Neural crest cell (in vitro differentiated cells): ENCODE measurements around the gene SHISA4. TPM values are rescaled to one million over a fixed set of nuclear protein-coding genes. Genes with fewer than 3 reads are reported as not detected.

Experiments
- DNase-seq: peaks from one replicate; pipeline ENCODE4 v3.0.0; 2021; ENCODE audit warnings: low read depth, mixed read lengths, low spot score
- H3K27ac Mint-ChIP-seq: one replicate; pipeline ENCODE4 v1.8.0; 2021; ENCODE audit warnings: mild to moderate bottlenecking, mixed read lengths; ENCODE audit not compliant: unreplicated experiment
- H3K27me3 Mint-ChIP-seq: 2 replicates; pipeline ENCODE4 v1.8.0; 2021; ENCODE audit warnings: low read depth, mild to moderate bottlenecking, mixed read lengths
- H3K36me3 Mint-ChIP-seq: 2 replicates; pipeline ENCODE4 v1.8.0; 2021; ENCODE audit warnings: low read depth, mild to moderate bottlenecking, mixed read lengths
- H3K4me1 Mint-ChIP-seq: 2 replicates; pipeline ENCODE4 v1.8.0; 2021; ENCODE audit warnings: mixed read lengths
- H3K4me3 Mint-ChIP-seq: one replicate; pipeline ENCODE4 v1.8.0; 2021; ENCODE audit warnings: mild to moderate bottlenecking, mixed read lengths
- H3K9me3 Mint-ChIP-seq: 2 replicates; pipeline ENCODE4 v1.8.0; 2021; ENCODE audit warnings: mixed read lengths
- CTCF ChIP-seq: fragments of 200-600 bp; sonication (generic); conservative IDR thresholded peaks from 2 replicates; pipeline ENCODE4 v1.5.0; 2021; ENCODE audit warnings: antibody characterized with exemption, mild to moderate bottlenecking
- total RNA-seq: library from RNA; stranded (reverse); gene quantifications from 2 replicates; pipeline ENCODE4 v1.2.1, GENCODE V29; 2021

SHISA4 gene
- total RNA-seq, 1 donor from 2014 or later = 10.8 TPM

GRCh38 chr1:201887116-201887866 lies 1.4 kb upstream of the SHISA4 start:
- Mint-ChIP-seq H3K9me3 (no peaks in the 10 kb centered on the region), H3K4me3 (peak overlapping the region; percentile 61), H3K36me3 (no peaks in the 10 kb centered on the region), H3K27ac (no peak overlapping the region), H3K27me3 (peaks cover 12% of the 10 kb centered on the region), H3K4me1 (peaks cover 21% of the 10 kb centered on the region)
- DNase-seq = no peak
- TF ChIP-seq CTCF = no peak

GRCh38 chr1:201889090-201889968 lies 631 bp downstream of the SHISA4 start:
- H3K36me3 Mint-ChIP-seq = no peaks in the 10 kb centered on the region
- DNase-seq = no peak
- no peaks in the 10 kb centered on the region for H3K9me3 Mint-ChIP-seq
- H3K27me3 Mint-ChIP-seq = peaks cover 10% of the 10 kb centered on the region
- no peak for TF ChIP-seq CTCF
- H3K4me1 Mint-ChIP-seq = peaks cover 26% of the 10 kb centered on the region
- no peak overlapping the region for H3K27ac Mint-ChIP-seq
- peak overlapping the region; percentile 86 for H3K4me3 Mint-ChIP-seq

- no peak for DNase-seq
- Mint-ChIP-seq H3K27me3 (peaks cover 10% of the 10 kb centered on the region), H3K4me1 (peaks cover 26% of the 10 kb centered on the region), H3K36me3 (no peaks in the 10 kb centered on the region), H3K27ac (no peak overlapping the region), H3K4me3 (peak overlapping the region; percentile 86), H3K9me3 (no peaks in the 10 kb centered on the region)
- TF ChIP-seq CTCF = no peak
Observed at GRCh38 chr1:201890223-201890622, 1.5 kb downstream of the SHISA4 start.

- H3K4me3 Mint-ChIP-seq = peak overlapping the region; percentile 38
- H3K9me3 Mint-ChIP-seq = no peaks in the 10 kb centered on the region
- TF ChIP-seq CTCF = no peak
- peaks cover 10% of the 10 kb centered on the region for H3K27me3 Mint-ChIP-seq
- no peak overlapping the region for H3K27ac Mint-ChIP-seq
- H3K36me3 Mint-ChIP-seq = no peaks in the 10 kb centered on the region
- no peak for DNase-seq
- peaks cover 28% of the 10 kb centered on the region for H3K4me1 Mint-ChIP-seq
Observed at GRCh38 chr1:201890806-201891450, 2.2 kb downstream of the SHISA4 start.

- TF ChIP-seq CTCF = no peak
- no peaks in the 10 kb centered on the region for H3K36me3 Mint-ChIP-seq
- peak overlapping the region; percentile 43 for H3K27ac Mint-ChIP-seq
- H3K9me3 Mint-ChIP-seq = no peaks in the 10 kb centered on the region
- H3K4me3 Mint-ChIP-seq = peak overlapping the region; percentile 23
- H3K27me3 Mint-ChIP-seq = peaks cover 10% of the 10 kb centered on the region
- peaks cover 32% of the 10 kb centered on the region for H3K4me1 Mint-ChIP-seq
- DNase-seq = no peak
Observed at GRCh38 chr1:201891451-201892045, 2.9 kb downstream of the SHISA4 start.
